ENCODE data around the gene PTPRCAP.
"Not testable (repeated sequence)": the region's sequence is repeated elsewhere in the genome, so short reads cannot be mapped to it uniquely, and the experiment has no call there.

The PTPRCAP gene

DNA sequence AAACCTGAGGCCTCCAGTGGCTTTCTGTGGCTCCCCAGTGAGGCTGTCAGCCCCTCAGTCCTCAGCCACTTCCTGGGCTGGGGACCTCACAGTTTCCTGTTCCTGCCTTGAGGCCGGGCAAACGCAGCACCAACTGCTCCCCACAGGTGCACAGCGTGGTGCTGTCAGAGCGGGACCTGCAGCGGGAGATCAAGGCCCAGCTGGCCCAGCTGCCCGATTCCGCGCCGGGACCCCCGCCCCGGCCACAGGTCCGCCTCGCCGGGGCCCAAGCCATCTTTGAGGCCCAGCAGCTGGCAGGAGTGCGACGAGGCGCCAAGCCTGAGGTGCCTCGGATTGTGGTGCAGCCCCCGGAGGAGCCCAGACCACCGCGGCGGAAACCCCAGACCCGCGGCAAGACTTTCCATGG is 28.2 kb downstream of the PTPRCAP start:
- peak; percentile 67 for ATAC-seq

DNA sequence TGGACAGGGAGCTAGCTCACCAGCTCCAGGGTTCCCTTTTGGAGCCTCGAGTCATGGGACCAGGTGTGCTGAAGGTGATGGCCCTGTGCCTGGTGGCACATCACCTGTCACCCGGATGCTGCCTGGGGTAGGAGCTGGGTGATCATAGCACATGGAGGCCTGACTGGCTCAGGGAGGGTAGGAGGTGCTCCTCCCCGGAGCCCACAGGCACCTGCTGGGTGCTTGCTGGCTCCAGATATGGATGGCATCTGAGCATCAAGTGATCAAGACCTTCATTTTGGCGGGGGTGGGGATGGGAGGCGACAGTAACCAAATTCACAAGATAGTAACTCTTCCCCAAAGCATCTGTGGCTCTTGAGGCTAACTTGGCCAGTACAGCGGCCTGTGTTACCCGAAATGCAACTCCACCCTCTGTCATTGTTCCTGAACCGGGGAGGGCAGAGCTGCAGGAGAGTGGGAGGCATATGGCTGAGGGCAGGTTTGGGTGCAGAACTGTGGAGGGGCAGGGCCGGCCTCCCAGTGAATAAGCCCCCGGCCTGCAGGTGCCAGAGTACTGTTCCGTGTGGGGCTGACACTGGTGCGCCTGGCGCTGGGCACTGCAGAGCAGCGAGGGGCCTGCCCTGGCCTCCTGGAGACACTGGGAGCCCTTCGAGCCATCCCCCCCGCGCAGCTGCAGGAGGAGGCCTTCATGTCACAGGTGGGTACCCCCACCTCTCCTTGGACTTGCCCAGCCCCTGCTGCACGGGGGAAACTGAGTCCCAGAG is 28.9 kb downstream of the PTPRCAP start:
- ATAC-seq, result no peak

DNA sequence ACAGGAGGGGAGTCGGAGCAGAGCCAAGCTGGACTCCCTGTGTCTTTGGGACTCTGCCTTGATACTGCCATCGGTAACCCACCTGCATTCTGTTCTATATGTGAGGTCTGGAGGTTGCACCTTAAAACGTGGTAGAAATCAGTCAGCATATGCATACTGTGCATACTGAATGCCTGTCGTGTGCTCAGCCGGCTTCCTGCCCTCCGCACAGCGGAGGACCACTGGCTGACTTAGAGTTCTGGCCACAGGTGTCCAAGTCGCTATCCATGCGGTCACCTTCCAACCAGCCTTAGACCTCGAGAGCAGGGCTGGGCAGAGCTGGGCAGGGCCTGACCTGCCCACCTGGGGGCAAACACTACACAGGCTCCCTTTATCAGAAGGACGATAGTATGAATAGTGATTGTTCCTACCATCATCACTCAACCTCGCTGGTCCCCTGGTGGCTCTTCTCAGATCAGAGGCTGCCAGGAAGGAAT is 29.8 kb downstream of the PTPRCAP start:
- ATAC-seq, result no peak

GRCh38 chr11:67406969-67407687 is 30.4 kb downstream of the PTPRCAP start:
- ATAC-seq, result no peak

DNA sequence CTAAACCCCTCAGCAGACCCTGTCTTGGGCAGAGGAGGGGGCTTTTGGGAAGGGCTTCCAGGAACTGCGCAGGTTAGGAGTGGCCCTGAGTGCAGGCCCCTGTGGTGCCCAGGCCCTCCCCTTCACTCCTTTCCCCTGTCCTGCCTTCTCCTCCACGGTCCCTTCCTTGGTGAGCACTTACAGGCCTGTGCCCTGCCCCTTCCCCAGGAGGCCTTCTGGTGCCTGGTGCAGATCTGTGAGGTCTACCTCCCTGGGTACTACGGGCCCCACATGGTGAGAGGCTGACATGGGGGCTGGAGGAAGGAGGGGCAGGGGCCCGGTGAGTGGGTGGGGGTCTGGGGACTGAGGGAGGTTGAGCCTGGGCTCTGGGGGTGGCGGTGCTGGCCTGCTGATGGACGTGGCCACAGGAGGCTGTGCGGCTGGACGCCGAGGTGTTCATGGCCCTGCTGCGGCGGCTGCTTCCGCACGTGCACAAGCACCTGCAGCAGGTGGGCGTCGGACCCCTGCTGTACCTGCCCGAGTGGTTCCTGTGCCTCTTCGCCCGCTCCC is 31.0 kb downstream of the PTPRCAP start:
- no peak for ATAC-seq

DNA sequence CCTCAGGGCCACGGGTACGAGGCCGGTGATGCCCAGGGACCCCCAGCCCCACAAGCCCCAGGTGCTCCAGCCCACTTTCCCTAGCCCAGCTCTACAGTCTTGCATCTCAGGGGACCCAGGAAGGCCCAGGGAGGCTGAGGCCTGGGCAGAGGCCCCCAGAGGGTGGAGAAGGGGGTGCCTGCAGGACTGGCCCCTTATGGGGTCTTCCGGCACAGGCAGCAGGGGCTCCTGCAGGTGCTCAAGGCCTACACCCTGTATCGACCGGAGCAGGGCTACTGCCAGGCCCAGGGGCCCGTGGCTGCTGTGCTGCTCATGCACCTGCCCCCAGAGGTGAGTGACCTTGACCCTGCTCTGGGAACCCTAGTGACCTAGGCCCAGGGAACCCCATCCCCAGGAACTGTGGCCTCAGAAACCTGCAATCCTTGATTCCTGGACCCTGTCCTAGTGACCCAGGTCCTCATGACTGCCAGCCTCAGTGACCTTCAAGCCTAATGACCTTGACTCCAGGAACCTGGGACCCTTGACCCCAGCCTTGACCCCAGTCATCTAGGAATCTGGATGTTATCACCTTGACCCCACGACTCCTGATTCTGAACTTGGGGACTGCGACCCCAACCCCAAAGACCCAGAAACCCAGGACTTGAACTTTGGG is 31.7 kb downstream of the PTPRCAP start:
- ATAC-seq, result no peak

GRCh38 chr11:67405196-67405567 is 32.3 kb downstream of the PTPRCAP start:
- ATAC-seq, result no peak

- ATAC-seq, result no peak
Observed at GRCh38 chr11:67404515-67405195, 32.8 kb downstream of the PTPRCAP start.

DNA sequence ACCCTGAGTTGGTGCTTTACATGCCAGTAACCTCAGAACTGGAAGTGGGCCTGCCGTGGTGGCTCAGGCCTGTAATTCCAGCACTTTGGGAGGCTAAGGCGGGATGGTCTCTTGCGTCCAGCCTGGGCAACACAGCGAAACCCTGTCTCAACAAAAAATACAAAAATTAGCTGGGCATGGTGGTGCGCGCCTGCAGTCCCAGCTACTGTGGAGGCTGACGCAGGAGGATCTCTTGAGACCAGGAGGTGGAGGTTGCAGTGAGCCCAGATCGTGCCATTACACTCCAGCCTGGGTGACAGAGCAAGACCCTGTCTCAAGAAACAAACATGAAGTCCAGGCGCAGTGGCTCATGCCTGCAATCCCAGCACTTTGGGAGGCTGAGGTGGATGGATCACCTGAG is 34.4 kb downstream of the PTPRCAP start:
- not testable (repeated sequence) for ATAC-seq

DNA sequence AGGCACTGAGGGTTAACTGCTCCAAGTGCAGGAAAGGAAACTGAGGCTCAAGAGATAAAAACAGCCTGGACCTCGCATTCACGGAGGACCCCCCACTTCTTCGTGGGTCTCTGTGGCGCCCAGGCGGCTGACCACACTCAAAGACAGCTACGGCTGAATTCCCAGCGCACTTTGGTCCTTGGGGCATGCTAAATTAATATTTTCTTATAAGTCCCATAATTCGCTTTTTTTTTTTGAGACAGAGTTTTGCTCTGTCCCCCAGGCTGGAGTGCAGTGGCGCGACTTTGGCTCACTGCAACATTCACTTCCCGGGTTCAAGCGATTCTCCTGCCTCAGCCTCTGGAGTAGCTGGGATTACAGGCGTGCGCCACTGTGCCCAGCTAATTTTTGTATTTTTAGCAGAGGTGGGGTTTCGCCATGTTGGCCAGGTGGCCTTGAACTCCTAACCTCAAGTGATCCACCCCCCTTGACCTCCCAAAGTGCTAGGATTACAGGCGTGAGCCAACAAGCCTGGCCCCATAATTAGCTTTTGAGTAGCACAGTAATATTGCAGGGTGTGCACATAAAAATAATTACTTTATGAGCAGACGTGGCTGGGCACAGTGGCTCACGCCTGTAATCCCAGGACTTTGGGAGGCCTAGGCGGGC is 35.2 kb downstream of the PTPRCAP start:
- not testable (repeated sequence) for ATAC-seq

- peak; percentile 74 to 76 for ATAC-seq
Observed at GRCh38 chr11:67401495-67402191, 35.8 kb downstream of the PTPRCAP start, which contains the start of gene PPP1CA. TSS of gene PPP1CA (minus strand) at chr11:67401858. CDS start at chr11:67401782, 76 bp downstream.

DNA sequence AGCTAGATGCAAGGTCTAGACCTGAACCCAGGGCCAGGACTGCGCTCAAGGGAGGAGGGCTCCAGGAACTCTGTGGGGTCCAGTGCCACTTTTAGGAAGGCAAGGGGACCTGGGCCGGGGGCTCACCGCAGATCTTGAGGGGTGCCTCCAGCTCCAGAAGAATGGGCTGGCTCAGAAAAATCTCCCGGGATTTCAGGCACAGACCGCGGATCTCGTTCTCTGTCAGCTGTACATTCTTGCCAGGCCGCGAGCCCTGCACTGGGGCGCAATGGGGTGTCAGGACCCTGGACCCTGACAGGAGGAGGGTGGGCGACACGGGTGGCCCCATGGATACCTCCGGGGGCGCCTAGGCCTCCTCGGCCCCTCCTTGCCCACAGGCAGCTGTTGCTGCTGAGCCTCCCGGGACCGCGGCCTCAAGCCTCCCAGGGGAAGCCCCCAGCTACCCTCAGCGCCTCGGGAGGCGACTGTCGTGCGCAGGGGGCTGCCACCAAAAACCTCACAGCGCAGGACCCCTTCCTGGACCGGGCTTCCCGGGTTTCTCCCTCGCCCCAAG is 36.5 kb downstream of the PTPRCAP start:
- peak in 1 of 2 donors; percentile 0 for ATAC-seq

DNA sequence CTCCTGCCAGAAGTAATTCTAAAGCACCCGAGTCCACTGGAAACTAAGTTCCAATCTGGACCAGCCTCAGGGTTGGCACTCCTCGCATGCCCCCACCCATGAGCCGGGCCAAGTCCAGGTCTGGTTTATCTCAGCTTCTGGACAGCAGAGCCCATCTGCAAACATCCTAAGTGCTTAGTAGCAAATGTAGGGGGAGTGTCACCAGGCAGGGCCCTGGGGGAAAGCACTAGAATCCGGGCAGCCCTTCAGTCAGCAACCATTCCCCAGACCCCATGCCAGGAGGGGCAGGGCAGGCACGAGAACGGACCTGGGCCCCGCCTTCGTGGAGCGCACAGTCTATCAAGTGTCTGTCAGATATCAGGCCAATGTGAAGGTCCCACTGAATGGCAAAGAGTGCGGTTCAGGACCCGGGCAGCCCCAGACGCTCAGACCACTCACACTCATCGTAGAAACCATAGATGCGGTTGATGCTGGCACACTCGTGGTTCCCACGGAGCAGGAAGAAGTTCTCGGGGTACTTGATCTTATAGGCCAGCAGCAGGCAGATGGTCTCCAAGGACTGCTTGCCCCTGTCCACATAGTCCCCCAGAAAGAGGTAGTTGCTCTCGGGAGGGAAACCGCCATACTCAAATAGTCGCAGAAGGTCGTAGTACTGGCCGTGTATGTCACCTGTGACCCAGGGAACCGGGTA is 37.1 kb downstream of the PTPRCAP start:
- ATAC-seq, result no peak

- ATAC-seq, result no peak
Observed at GRCh38 chr11:67398661-67399563, 38.6 kb downstream of the PTPRCAP start.

DNA sequence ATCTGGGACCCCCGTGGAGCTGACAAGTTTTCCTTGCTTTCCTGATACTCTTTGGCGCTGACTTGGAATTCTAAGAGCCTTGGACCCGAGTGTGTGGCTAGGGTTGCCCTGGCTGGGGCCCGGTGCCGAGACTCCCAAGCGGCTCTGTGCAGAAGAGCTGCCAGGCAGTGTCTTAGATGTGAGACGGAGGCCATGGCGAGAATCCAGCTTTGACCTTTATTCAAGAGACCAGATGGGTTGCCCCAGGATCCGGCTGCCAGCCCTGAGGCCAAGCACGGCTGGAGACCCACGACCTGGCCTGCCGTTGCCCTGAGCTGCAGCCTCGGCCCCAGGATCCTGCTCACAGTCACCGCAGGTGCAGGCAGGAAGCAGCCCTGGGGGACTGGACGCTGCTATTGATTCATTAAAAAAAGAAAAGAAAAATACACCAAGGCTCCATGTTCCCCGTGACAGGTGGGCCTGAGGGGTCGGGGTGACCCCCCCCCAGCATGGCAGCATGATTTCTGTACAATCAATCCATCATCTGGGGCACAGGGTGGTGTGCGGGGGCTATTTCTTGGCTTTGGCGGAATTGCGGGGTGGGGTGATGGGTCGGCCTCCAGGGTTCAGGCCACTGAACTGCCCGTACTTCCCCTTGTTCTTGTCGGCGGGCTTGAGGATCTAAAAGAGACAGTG is 39.4 kb downstream of the PTPRCAP start:
- ATAC-seq, result no peak

DNA sequence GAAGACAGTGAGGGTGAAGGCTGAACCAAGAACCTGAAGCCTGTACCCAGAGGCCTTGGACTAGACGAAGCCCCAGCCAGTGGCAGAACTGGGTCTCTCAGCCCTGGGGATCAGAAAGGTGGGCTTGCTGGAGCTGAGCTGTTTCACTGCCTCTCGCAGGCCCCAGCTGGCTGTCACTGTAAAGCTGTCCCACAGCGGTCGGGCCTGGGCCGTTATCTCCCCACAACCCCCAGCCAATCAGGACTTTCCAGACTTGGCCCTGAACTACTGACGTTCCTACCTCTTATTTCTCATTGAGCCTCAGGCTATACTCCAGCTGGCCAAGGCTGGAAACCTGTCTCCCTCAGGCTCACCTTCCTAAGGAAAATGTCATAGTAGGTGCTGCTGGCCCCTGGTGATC is 39.9 kb downstream of the PTPRCAP start:
- ATAC-seq, result no peak

- ATAC-seq, result no peak
Observed at GRCh38 chr11:67396587-67397389, 40.7 kb downstream of the PTPRCAP start.

- ATAC-seq, result no peak
Observed at GRCh38 chr11:67396259-67396581, 41.3 kb downstream of the PTPRCAP start.
